ENCODE results near the gene PTPRN2. TPM values are rescaled to one million over a fixed set of nuclear protein-coding genes. Genes with fewer than 3 reads are reported as not detected.

The PTPRN2 gene
- total and polyA plus RNA-seq, 2 donors from 2014 or later, result 4.8 to 6.2 TPM

- Histone ChIP-seq H3K36me3 (ENCODE audit: control insufficient read depth in 2 of 3, insufficient read depth in 3 of 3, low read length in 3 of 3) (no peaks in the 10 kb centered on the region), H3K9me3 (ENCODE audit: control insufficient read depth in 2 of 3, insufficient read depth in 1 of 3, low read length in 3 of 3) (peaks cover 0 to 2% (median 0%) of the 10 kb centered on the region in 3 donors), H3K27me3 (ENCODE audit: control insufficient read depth, insufficient read depth, low read length) (peaks cover 4% of the 10 kb centered on the region), H3K9ac (ENCODE audit: low read length in 3 of 3) (no peak overlapping the region), H3K4me1 (ENCODE audit: control insufficient read depth in 2 of 3, insufficient read depth in 2 of 3, low read depth in 1 of 3, low read length in 3 of 3) (no peaks in the 10 kb centered on the region), H3K4me3 (ENCODE audit: low read length in 3 of 3) (no peak overlapping the region), H3K27ac (ENCODE audit: low read depth in 2 of 2, low read length in 2 of 2) (no peak overlapping the region)
- TF ChIP-seq CTCF (IDR thresholded peaks at IDR 0.05; ENCODE audit: borderline replicate concordance, extremely low read depth, insufficient read depth), result no peak
- intact Hi-C loops (cut with DNase I), result no loop called here
- FAIRE-seq, result no peak
- peak in 1 of 5 donors; percentile 65 for DNase-seq
These were observed 710.9 kb downstream of the PTPRN2 start for GRCh38 chr7:157876469-157877285.

GRCh38 chr7:157875230-157876179 lies 712.1 kb downstream of the PTPRN2 start:
- TF ChIP-seq CTCF (IDR thresholded peaks at IDR 0.05; ENCODE audit: borderline replicate concordance, extremely low read depth, insufficient read depth), result peak; percentile 40
- no peak overlapping the region for H3K27ac ChIP-seq (ENCODE audit: low read depth in 2 of 2, low read length in 2 of 2)
- no peaks in the 10 kb centered on the region for H3K4me1 ChIP-seq (ENCODE audit: control insufficient read depth in 2 of 3, insufficient read depth in 2 of 3, low read depth in 1 of 3, low read length in 3 of 3)
- no peak overlapping the region for H3K9ac ChIP-seq (ENCODE audit: low read length in 3 of 3)
- peaks cover 0 to 2% (median 0%) of the 10 kb centered on the region in 3 donors for H3K9me3 ChIP-seq (ENCODE audit: control insufficient read depth in 2 of 3, insufficient read depth in 1 of 3, low read length in 3 of 3)
- intact Hi-C loops (cut with DNase I), result no loop called here
- no peaks in the 10 kb centered on the region for H3K36me3 ChIP-seq (ENCODE audit: control insufficient read depth in 2 of 3, insufficient read depth in 3 of 3, low read length in 3 of 3)
- H3K27me3 ChIP-seq (ENCODE audit: control insufficient read depth, insufficient read depth, low read length), result peaks cover 4% of the 10 kb centered on the region
- no peak overlapping the region for H3K4me3 ChIP-seq (ENCODE audit: low read length in 3 of 3)
- peak in 4 of 5 donors; percentile 33 to 68 (median 42) for DNase-seq
- no peak for FAIRE-seq

- Histone ChIP-seq H3K4me1 (ENCODE audit: control insufficient read depth in 2 of 3, insufficient read depth in 2 of 3, low read depth in 1 of 3, low read length in 3 of 3) (no peaks in the 10 kb centered on the region), H3K27ac (ENCODE audit: low read depth in 2 of 2, low read length in 2 of 2) (no peak overlapping the region), H3K27me3 (ENCODE audit: control insufficient read depth, insufficient read depth, low read length) (peaks cover 4% of the 10 kb centered on the region), H3K9me3 (ENCODE audit: control insufficient read depth in 2 of 3, insufficient read depth in 1 of 3, low read length in 3 of 3) (peaks cover 0 to 2% (median 0%) of the 10 kb centered on the region in 3 donors), H3K9ac (ENCODE audit: low read length in 3 of 3) (no peak overlapping the region), H3K4me3 (ENCODE audit: low read length in 3 of 3) (no peak overlapping the region), H3K36me3 (ENCODE audit: control insufficient read depth in 2 of 3, insufficient read depth in 3 of 3, low read length in 3 of 3) (no peaks in the 10 kb centered on the region)
- TF ChIP-seq CTCF (IDR thresholded peaks at IDR 0.05; ENCODE audit: borderline replicate concordance, extremely low read depth, insufficient read depth), result no peak
- no peak for DNase-seq
- intact Hi-C loops (cut with DNase I), result no loop called here
- no peak for FAIRE-seq
These were observed 712.8 kb downstream of the PTPRN2 start for GRCh38 chr7:157874870-157875229.

Measured in kidney (tissue), 14 donors.